Keratinocyte (primary cell): ENCODE results near the gene PIEZO1. TPM values are rescaled to one million over a fixed set of nuclear protein-coding genes. Genes with fewer than 3 reads are reported as not detected.

Experiments used
- DNase-seq: peaks from one replicate; pipeline ENCODE4 v3.0.0-alpha.2; 2011; ENCODE audit warnings: low read depth, missing footprints, low spot score
- FAIRE-seq: peaks from 2 replicates; lab custom pipeline; 2011; peaks lifted over from hg19 to GRCh38; lab: Jason Lieb, UNC
- H2AFZ ChIP-seq: 2 replicates; pipeline ENCODE4 v1.6.0; 2012; ENCODE audit warnings: low read length, control low read depth, inconsistent platforms; ENCODE audit not compliant: control insufficient read depth
- H3K27ac ChIP-seq: 2 replicates; pipeline ENCODE4 v1.5.1; 2011; ENCODE audit warnings: low read length; ENCODE audit not compliant: control insufficient read depth, insufficient read depth
- H3K27me3 ChIP-seq: 3 replicates; pipeline ENCODE4 v1.6.0; 2011; ENCODE audit warnings: low read length; ENCODE audit not compliant: control insufficient read depth, insufficient read depth; ENCODE audit errors: extremely low read depth
- H3K36me3 ChIP-seq, 2 experiments: 2 replicates in 1 of 2; 3 replicates in 1 of 2; pipeline ENCODE4 v1.5.1; 2011; ENCODE audit warnings: low read length in 2 of 2, mild to moderate bottlenecking in 1 of 2; ENCODE audit not compliant: control insufficient read depth in 2 of 2, insufficient read depth in 2 of 2; ENCODE audit errors: extremely low read depth in 1 of 2
- H3K4me1 ChIP-seq: 3 replicates; pipeline ENCODE4 v1.5.1; 2011; ENCODE audit warnings: low read length; ENCODE audit not compliant: control insufficient read depth, insufficient read depth; ENCODE audit errors: extremely low read depth
- H3K4me2 ChIP-seq: 3 replicates; pipeline ENCODE4 v1.6.0; 2011; ENCODE audit warnings: low read depth, low read length; ENCODE audit not compliant: control insufficient read depth, insufficient read depth; ENCODE audit errors: extremely low read depth
- H3K4me3 ChIP-seq, 3 experiments: fragments of 200-600 bp in 1 of 3; sonication (generic) in 1 of 3; 2 replicates in 2 of 3; 3 replicates in 1 of 3; pipeline ENCODE4 v1.5.1; 2011 to 2016; ENCODE audit warnings: low read length in 3 of 3, mild to moderate bottlenecking in 3 of 3, control low read depth in 2 of 3, inconsistent platforms in 1 of 3, low read depth in 1 of 3, mixed read lengths in 1 of 3, mixed run types in 1 of 3, moderate library complexity in 1 of 3; ENCODE audit not compliant: control insufficient read depth in 2 of 3, insufficient read depth in 2 of 3; ENCODE audit errors: extremely low read depth in 1 of 3
- H3K79me2 ChIP-seq: 2 replicates; pipeline ENCODE4 v1.6.0; 2012; ENCODE audit warnings: low read length; ENCODE audit not compliant: control insufficient read depth, insufficient read depth
- H3K9ac ChIP-seq: 3 replicates; pipeline ENCODE4 v1.6.0; 2011; ENCODE audit warnings: low read length; ENCODE audit not compliant: control insufficient read depth, insufficient read depth; ENCODE audit errors: extremely low read depth
- H3K9me1 ChIP-seq: 3 replicates; pipeline ENCODE4 v1.6.0; 2011; ENCODE audit warnings: low read length; ENCODE audit not compliant: control insufficient read depth, insufficient read depth; ENCODE audit errors: extremely low read depth
- H3K9me3 ChIP-seq: 2 replicates; pipeline ENCODE4 v1.5.1; 2012; ENCODE audit warnings: low read depth, low read length; ENCODE audit not compliant: control insufficient read depth
- H4K20me1 ChIP-seq: 3 replicates; pipeline ENCODE4 v1.6.0; 2011; ENCODE audit warnings: low read length; ENCODE audit not compliant: control insufficient read depth, insufficient read depth; ENCODE audit errors: extremely low read depth
- CTCF ChIP-seq, 3 experiments: IDR thresholded peaks in 1 of 3; conservative IDR thresholded peaks in 1 of 3; optimal IDR thresholded peaks in 1 of 3; 2 replicates in 2 of 3; 3 replicates in 1 of 3; pipeline versions ENCODE3 to v1.5.1; 2011; ENCODE audit warnings: low read length in 3 of 3, mild to moderate bottlenecking in 3 of 3, moderate library complexity in 2 of 3, control low read depth in 1 of 3, inconsistent platforms in 1 of 3; ENCODE audit not compliant: insufficient read depth in 2 of 3; ENCODE audit errors: extremely low read depth in 1 of 3
- EZH2 ChIP-seq: IDR thresholded peaks from one replicate; pipeline ENCODE4 v1.6.1; 2012; ENCODE audit warnings: inconsistent platforms, mild to moderate bottlenecking, low read length, moderate library complexity
- dilution Hi-C: fragments of 300-500 bp; cut with MboI; formaldehyde crosslinking; loops from one replicate; pipeline ENCODE4 v1.7.0; 2020; ENCODE audit warnings: low sequenced_read_pairs; ENCODE audit not compliant: extremely low pct_ligation_motif_present
- polyA plus RNA-seq, 5 experiments: library from polyadenylated mRNA; depleted of rRNA in 3 of 5; stranded (reverse) in 3 of 5; stranded (forward) in 1 of 5; unstranded in 1 of 5; fragments of >200 nt; gene quantifications; 1 replicate in 1 of 5; 2 replicates in 3 of 5; 3 replicates in 1 of 5; pipeline versions ENCODE4 v1.2.1 to v1.2.3, GENCODE V29; 2011 to 2012; ENCODE audit warnings: missing spikeins in 2 of 5, low read depth in 1 of 5, low replicate concordance in 1 of 5

The PIEZO1 gene
- polyA plus RNA-seq, 1 donor (not counting 4 experiments of a cell fraction or from before 2014, with no cell fraction given) = 62.8 TPM

GRCh38 chr16:88822281-88823040, 37.4 kb upstream of the PIEZO1 start:
- no peak overlapping the region for H2AFZ ChIP-seq
- TF ChIP-seq EZH2 (no peak), CTCF (optimal IDR thresholded peaks at IDR 0.05 in 1 of 3, IDR thresholded peaks at IDR 0.05 in 1 of 3, conservative IDR thresholded peaks at IDR 0.05 in 1 of 3; ENCODE audit: extremely low read depth in 1 of 3, insufficient read depth in 2 of 3, low read length in 3 of 3) (no peak)

GRCh38 chr16:88821168-88821850, 36.3 kb upstream of the PIEZO1 start:
- peaks cover 15% of the 10 kb centered on the region for H3K4me1 ChIP-seq
- H2AFZ ChIP-seq = no peak overlapping the region
- no peak overlapping the region for H3K9ac ChIP-seq
- H3K9me1 ChIP-seq = no peaks in the 10 kb centered on the region
- FAIRE-seq = no peak
- H4K20me1 ChIP-seq = no peaks in the 10 kb centered on the region
- H3K4me2 ChIP-seq = no peak overlapping the region
- H3K4me3 ChIP-seq = no peak overlapping the region
- H3K9me3 ChIP-seq = no peaks in the 10 kb centered on the region
- H3K79me2 ChIP-seq = no peaks in the 10 kb centered on the region
- dilution Hi-C loops = no loop called here
- H3K27ac ChIP-seq = no peak overlapping the region
- peaks cover 0 to 9% of the 10 kb centered on the region in 2 experiments for H3K36me3 ChIP-seq
- H3K27me3 ChIP-seq = no peaks in the 10 kb centered on the region
- TF ChIP-seq CTCF (optimal IDR thresholded peaks at IDR 0.05 in 1 of 3, IDR thresholded peaks at IDR 0.05 in 1 of 3, conservative IDR thresholded peaks at IDR 0.05 in 1 of 3; ENCODE audit: extremely low read depth in 1 of 3, insufficient read depth in 2 of 3, low read length in 3 of 3) (no peak), EZH2 (no peak)
- DNase-seq = no peak

More at GRCh38 chr16:88822281-88823040, 37.4 kb upstream of the PIEZO1 start:
- FAIRE-seq (no peak), DNase-seq (no peak)
- Histone ChIP-seq H4K20me1 (no peaks in the 10 kb centered on the region), H3K4me1 (peaks cover 5% of the 10 kb centered on the region), H3K36me3 (peaks cover 0 to 9% of the 10 kb centered on the region in 2 experiments), H3K9me3 (no peaks in the 10 kb centered on the region), H3K27me3 (no peaks in the 10 kb centered on the region), H3K27ac (no peak overlapping the region), H3K4me3 (no peak overlapping the region), H3K79me2 (no peaks in the 10 kb centered on the region), H3K9ac (no peak overlapping the region), H3K9me1 (no peaks in the 10 kb centered on the region), H3K4me2 (no peak overlapping the region)
- dilution Hi-C loops = no loop called here
